GM20000 (cell line): ENCODE measurements around the gene IGSF5.
"Not testable (repeated sequence)": the region's sequence is repeated elsewhere in the genome, so short reads cannot be mapped to it uniquely, and the experiment has no call there.

Source experiments
- DNase-seq: peaks from one replicate; pipeline ENCODE4 v3.0.0; 2012; ENCODE audit warnings: low spot score
- CTCF ChIP-seq: IDR thresholded peaks from 2 replicates; pipeline ENCODE4 v1.5.1; 2012; ENCODE audit warnings: mild to moderate bottlenecking, control low read depth; ENCODE audit errors: extremely low read depth, missing control alignments

IGSF5 gene

DNA sequence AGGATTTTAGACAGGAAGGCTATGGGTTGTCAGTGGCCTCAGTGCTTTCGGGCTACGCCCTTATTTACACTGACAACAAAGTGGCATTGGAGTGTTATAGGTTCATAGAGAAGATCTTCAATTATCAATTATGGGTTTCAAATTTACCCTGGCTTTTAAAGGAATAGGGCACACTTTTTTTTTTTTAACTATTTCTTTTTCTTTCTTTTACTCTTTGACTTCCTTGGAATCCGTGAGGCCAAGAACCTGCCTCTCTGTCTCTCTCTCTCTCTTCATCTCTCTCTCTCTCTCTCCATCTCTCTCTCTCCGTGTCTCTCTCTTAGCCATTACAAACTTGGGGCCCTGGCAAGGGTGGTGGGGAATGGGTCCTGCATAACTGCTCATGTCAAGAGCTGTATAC is at the start of gene IGSF5:
IGSF5 (plus strand) TSS at position 301 of the 400 bp plus-strand sequence. CDS start 327 bp downstream, outside the sequence.
- not testable (repeated sequence) for DNase-seq

DNA sequence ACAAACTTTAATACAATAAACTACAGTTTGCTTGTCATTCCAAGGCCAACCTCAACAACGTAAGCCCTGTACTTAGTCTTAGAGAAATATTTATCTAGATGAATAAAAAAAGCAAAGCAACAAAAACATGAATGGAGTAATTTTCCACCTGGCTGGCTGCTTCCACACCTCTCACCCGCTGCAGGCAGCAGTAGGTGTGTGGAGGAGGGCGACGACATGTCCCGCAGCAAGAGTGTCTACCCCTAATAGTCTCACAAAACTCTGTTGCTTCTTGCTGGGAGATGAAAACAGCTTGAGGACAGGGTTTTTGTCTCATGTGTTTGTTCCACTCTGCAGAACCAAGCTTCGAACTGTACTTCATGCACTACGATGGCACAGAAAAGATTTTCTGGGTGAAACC is 48.8 kb upstream of the IGSF5 start:
- no peak for DNase-seq

GRCh38 chr21:39696618-39697017 is 48.4 kb upstream of the IGSF5 start:
- DNase-seq: no peak
- TF ChIP-seq CTCF: no peak

More for the DNA sequence above, 48.8 kb upstream of the IGSF5 start:
- no peak for TF ChIP-seq CTCF

GRCh38 chr21:39700318-39700717 is 44.7 kb upstream of the IGSF5 start:
- no peak for TF ChIP-seq CTCF
- no peak for DNase-seq

DNA sequence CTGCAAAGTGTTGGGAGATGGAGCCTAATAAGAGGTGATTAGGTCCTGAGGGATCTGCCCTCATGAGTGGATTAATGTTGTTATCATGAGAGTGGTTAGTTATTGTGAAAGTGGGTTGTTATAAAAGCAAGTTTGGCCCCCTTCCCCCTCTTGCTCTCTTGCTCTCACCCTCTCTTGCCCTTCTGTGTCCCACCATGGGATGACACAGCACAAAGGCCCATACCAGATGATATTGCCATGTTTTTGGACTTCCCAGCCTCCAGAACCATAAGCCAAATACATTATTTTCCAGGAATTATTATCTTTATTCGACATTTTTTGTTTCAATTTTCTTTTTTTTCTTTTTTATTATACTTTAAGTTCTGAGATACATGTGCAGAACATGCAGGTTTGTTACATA is 41.4 kb upstream of the IGSF5 start:
- TF ChIP-seq CTCF: no peak

GRCh38 chr21:39705849-39706248 is 39.1 kb upstream of the IGSF5 start:
- TF ChIP-seq CTCF: no peak
- no peak for DNase-seq

More for the DNA sequence above, 41.4 kb upstream of the IGSF5 start:
- no peak for DNase-seq

GRCh38 chr21:39707316-39707715 is 37.7 kb upstream of the IGSF5 start:
- DNase-seq: no peak
- no peak for TF ChIP-seq CTCF

DNA sequence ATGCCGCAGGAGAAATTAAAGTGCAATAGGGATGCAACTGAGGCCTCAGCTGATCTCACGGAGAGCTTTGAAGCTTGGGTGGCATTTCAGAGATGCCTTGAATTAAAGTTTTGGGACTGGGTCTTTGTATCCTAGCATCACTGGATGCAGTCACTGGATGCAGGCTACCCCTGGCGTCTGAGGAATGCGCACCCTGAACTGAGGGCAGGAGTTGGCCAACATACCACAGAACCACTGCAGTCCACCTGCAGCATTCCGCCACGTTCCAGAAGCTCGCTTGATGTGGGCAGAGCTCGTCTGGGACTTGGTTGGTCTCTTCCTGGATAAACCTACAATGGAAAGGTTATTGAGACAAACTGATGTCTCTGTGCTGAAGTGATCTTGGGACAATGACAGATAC is 34.1 kb upstream of the IGSF5 start:
- no peak for DNase-seq
- no peak for TF ChIP-seq CTCF
